ENCODE results near the gene C8G.

GRCh38 chr9:136941231-136942111, 3.6 kb upstream of the C8G start:
- TF ChIP-seq GATA2 (IDR thresholded peaks at IDR 0.05; ENCODE audit: low read depth, low read length) (no peak), GATA3 (IDR thresholded peaks at IDR 0.05; ENCODE audit: low read depth, low read length) (no peak)

All from SH-SY5Y (cell line).